HepG2 (cell line): Measurements from ENCODE around the gene B4GALT2. TPM values are rescaled to one million over a fixed set of nuclear protein-coding genes. Genes with fewer than 3 reads are reported as not detected.

ENCODE experiments used
- ATAC-seq: fragments of 200-7000 bp; cut with Tn5 transposase; 3 replicates; pipeline ENCODE4 v1.9.1; 2020; ENCODE audit warnings: mild to moderate bottlenecking, moderate library complexity
- Bru-seq: library from RNA; stranded (reverse); fragments of 400-500 nt; gene quantifications from one replicate; lab custom pipeline; 2021; lab: Mats Ljungman, UMichigan
- BruChase-seq, 2 experiments: library from RNA; stranded (reverse); fragments of 400-500 nt; gene quantifications; one replicate each; lab custom pipeline; 2021; lab: Mats Ljungman, UMichigan
- BruUV-seq: library from RNA; stranded (reverse); fragments of 400-500 nt; replicated peaks from 2 replicates; lab custom pipeline; 2021; lab: Mats Ljungman, UMichigan
- CTCF ChIA-PET: fragments of 300-600 bp; formaldehyde crosslinking; extraction: SDS; loops from one replicate; lab custom pipeline; 2021; ENCODE audit warnings: low total read pairs, inconsistent platforms, low intra/inter-chr PET ratio; lab: Yijun Ruan, JAX
- POLR2A ChIA-PET: fragments of 350-600 bp; sonication (Branson Sonifier 250); formaldehyde crosslinking; loops from one replicate; lab custom pipeline; 2020; ENCODE audit warnings: antibody characterized with exemption, inconsistent platforms; lab: Yijun Ruan, JAX
- DNase-seq: peaks from one replicate; pipeline ENCODE4 v3.0.0-alpha.2; 2015; ENCODE audit warnings: low spot score
- FAIRE-seq: peaks from 3 replicates; lab custom pipeline; 2011; peaks lifted over from hg19 to GRCh38; lab: Jason Lieb, UNC
- H2AFZ ChIP-seq: one replicate; pipeline ENCODE4 v1.6.1; 2011; ENCODE audit warnings: low read length, inconsistent platforms
- H3K27ac ChIP-seq: fragments of 300-600 bp; 3 replicates; pipeline ENCODE4 v1.8.0; 2011; ENCODE audit warnings: mixed run types, mild to moderate bottlenecking, mixed read lengths, low read length, inconsistent platforms; ENCODE audit not compliant: insufficient read depth; ENCODE audit errors: extremely low read length
- H3K27me3 ChIP-seq, 2 experiments: fragments of 200-600 bp in 1 of 2; 2 replicates in 1 of 2; 3 replicates in 1 of 2; pipeline versions ENCODE4 v1.6.0 to v1.8.0; 2011; ENCODE audit warnings: low read length in 2 of 2, mild to moderate bottlenecking in 2 of 2, moderate library complexity in 2 of 2, inconsistent platforms in 1 of 2; ENCODE audit not compliant: insufficient read depth in 2 of 2, control insufficient read depth in 1 of 2
- H3K36me3 ChIP-seq, 2 experiments: fragments of 200-600 bp in 1 of 2; replicated peaks in 1 of 2; 2 replicates in 1 of 2; 3 replicates in 1 of 2; pipeline versions ENCODE4 v1.5.1 to v1.8.0; 2011; ENCODE audit warnings: low read length in 2 of 2, inconsistent platforms in 1 of 2; ENCODE audit not compliant: insufficient read depth in 2 of 2, control insufficient read depth in 1 of 2
- H3K4me1 ChIP-seq: 2 replicates; pipeline ENCODE4 v1.5.1; 2012; ENCODE audit warnings: low read length, inconsistent platforms; ENCODE audit not compliant: insufficient read depth
- H3K4me2 ChIP-seq: 2 replicates; pipeline ENCODE4 v1.6.0; 2011; ENCODE audit warnings: low read depth, low read length, inconsistent platforms
- H3K4me3 ChIP-seq, 3 experiments: fragments of 200-600 bp in 1 of 3; sonication (generic), shearing (Covaris generic) in 1 of 3; replicated peaks in 1 of 3; 2 replicates each; pipeline ENCODE4 v1.5.1; 2011 to 2016; ENCODE audit warnings: low read length in 3 of 3, inconsistent platforms in 2 of 3, low read depth in 2 of 3, mild to moderate bottlenecking in 2 of 3, control low read depth in 1 of 3, mixed read lengths in 1 of 3; ENCODE audit not compliant: insufficient read depth in 1 of 3
- H3K79me2 ChIP-seq: one replicate; pipeline ENCODE4 v1.6.1; 2011; ENCODE audit warnings: low read length, inconsistent platforms; ENCODE audit not compliant: insufficient read depth
- H3K9ac ChIP-seq: 2 replicates; pipeline ENCODE4 v1.6.0; 2011; ENCODE audit warnings: mild to moderate bottlenecking, low read depth, low read length, inconsistent platforms; ENCODE audit not compliant: insufficient read depth
- H3K9me3 ChIP-seq: 2 replicates; pipeline ENCODE4 v1.5.1; 2012; ENCODE audit warnings: mild to moderate bottlenecking, low read length
- H4K20me1 ChIP-seq: 2 replicates; pipeline ENCODE4 v1.6.0; 2011; ENCODE audit warnings: inconsistent platforms, mild to moderate bottlenecking, low read length, moderate library complexity; ENCODE audit not compliant: insufficient read depth
- BRF2 ChIP-seq: sonication (generic); formaldehyde crosslinking; IDR thresholded peaks from 2 replicates; pipeline ENCODE4 v1.8.1; 2022; ENCODE audit warnings: mild to moderate bottlenecking, missing genetic modification reagents
- ETV6 ChIP-seq: sonication (generic); formaldehyde crosslinking; conservative IDR thresholded peaks from 2 replicates; pipeline ENCODE4 v1.4.0; 2020; ENCODE audit warnings: missing genetic modification reagents
- NCOA5 ChIP-seq: sonication (generic); formaldehyde crosslinking; IDR thresholded peaks from 2 replicates; pipeline ENCODE4 v1.4.0; 2020; ENCODE audit warnings: missing genetic modification reagents
- RXRB ChIP-seq: IDR thresholded peaks from 2 replicates; pipeline ENCODE4 v1.6.1; 2016; ENCODE audit warnings: borderline replicate concordance, missing genetic modification reagents, missing compliant biosample characterization
- SETDB1 ChIP-seq: sonication (generic); formaldehyde crosslinking; IDR thresholded peaks from 2 replicates; pipeline ENCODE4 v1.5.1; 2020; ENCODE audit warnings: missing genetic modification reagents, mild to moderate bottlenecking, borderline replicate concordance
- TAF15 ChIP-seq: fragments of 200-400 bp; formaldehyde crosslinking; IDR thresholded peaks from one replicate; pipeline ENCODE4 v1.6.1; 2018; ENCODE audit warnings: mild to moderate bottlenecking, low read depth, low read length; ENCODE audit not compliant: poor library complexity, severe bottlenecking
- ZNF746 ChIP-seq: sonication (generic); formaldehyde crosslinking; IDR thresholded peaks from 2 replicates; pipeline ENCODE4 v1.8.0; 2022; ENCODE audit warnings: mild to moderate bottlenecking, missing genetic modification reagents
- ZNF772 ChIP-seq: sonication (generic); formaldehyde crosslinking; IDR thresholded peaks from 2 replicates; pipeline ENCODE4 v1.5.0; 2020; ENCODE audit warnings: mild to moderate bottlenecking, missing genetic modification reagents
- ZSCAN5A ChIP-seq: sonication (generic); formaldehyde crosslinking; IDR thresholded peaks from 2 replicates; pipeline ENCODE4 v1.8.0; 2022; ENCODE audit warnings: mild to moderate bottlenecking, missing genetic modification reagents, borderline replicate concordance
- WGBS: methylation state at CpG from one replicate; pipeline ENCODE4 v1.1.6; 2017; ENCODE audit warnings: low lambda C conversion rate; 5-methylcytosine and 5-hydroxymethylcytosine counted together
- in situ Hi-C: cut with HindIII; loops from 2 replicates; pipeline ENCODE4 v1.10.0; 2017; ENCODE audit warnings: low pct_unique_long_range_greater_than_20kb; ENCODE audit not compliant: extremely low pct_ligation_motif_present
- intact Hi-C: fragments of 100-400 bp; cut with micrococcal nuclease; formaldehyde crosslinking; loops from one replicate; pipeline ENCODE4 v1.10.0; 2022; ENCODE audit not compliant: unreplicated experiment
- long read RNA-seq, 2 experiments: library from RNA in 1 of 2; library from polyadenylated mRNA in 1 of 2; stranded (forward) in 1 of 2; unstranded in 1 of 2; transcript quantifications; one replicate each; pipeline ENCODE4 v2.0.0, GENCODE V29; 2019 to 2022
- polyA minus RNA-seq, 3 experiments: library from RNA; depleted of rRNA, polyadenylated mRNA; stranded (reverse); fragments of >200 nt; gene quantifications; 2 replicates each; pipeline ENCODE4 v1.2.3, GENCODE V29; 2011; ENCODE audit warnings: low replicate concordance in 1 of 3
- polyA plus RNA-seq, 8 experiments: library from polyadenylated mRNA; depleted of rRNA in 3 of 8; stranded (reverse) in 7 of 8; unstranded in 1 of 8; fragments of >200 nt; fragmentation: Illumina TruSeq in 4 of 8; extraction: Trizol in 4 of 8; gene quantifications; 2 replicates each; pipeline versions ENCODE4 v1.2.1 to v1.2.3, GENCODE V29; 2011 to 2016; ENCODE audit warnings: low read depth in 4 of 8, missing spikeins in 1 of 8, mixed read lengths in 1 of 8; ENCODE audit not compliant: insufficient read depth in 1 of 8
- total RNA-seq, 5 experiments: library from RNA; depleted of rRNA; stranded (reverse); fragments of >200 nt; fragmentation: Illumina TruSeq; extraction: Trizol; gene quantifications; 2 replicates each; pipeline ENCODE4 v1.2.3, GENCODE V29; 2016; ENCODE audit warnings: low read depth in 1 of 5
- TF ChIP-seq, protein P1 (sequence below): sonication (generic); formaldehyde crosslinking; IDR thresholded peaks from 2 replicates; pipeline ENCODE4 v1.4.0; 2020; ENCODE audit warnings: missing genetic modification reagents

Gene B4GALT2, protein sequence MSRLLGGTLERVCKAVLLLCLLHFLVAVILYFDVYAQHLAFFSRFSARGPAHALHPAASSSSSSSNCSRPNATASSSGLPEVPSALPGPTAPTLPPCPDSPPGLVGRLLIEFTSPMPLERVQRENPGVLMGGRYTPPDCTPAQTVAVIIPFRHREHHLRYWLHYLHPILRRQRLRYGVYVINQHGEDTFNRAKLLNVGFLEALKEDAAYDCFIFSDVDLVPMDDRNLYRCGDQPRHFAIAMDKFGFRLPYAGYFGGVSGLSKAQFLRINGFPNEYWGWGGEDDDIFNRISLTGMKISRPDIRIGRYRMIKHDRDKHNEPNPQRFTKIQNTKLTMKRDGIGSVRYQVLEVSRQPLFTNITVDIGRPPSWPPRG
- total RNA-seq (2016; rRNA removed; fragmentation: Illumina TruSeq; extraction: Trizol): 56.5 and 78.0 TPM in 2 replicates
- total RNA-seq (2016; cell fraction: cytosol; rRNA removed; fragmentation: Illumina TruSeq; extraction: Trizol; ENCODE audit: low read depth): 81.0 and 86.5 TPM in 2 replicates
- total RNA-seq (2016; cell fraction: insoluble cytoplasmic fraction; rRNA removed; fragmentation: Illumina TruSeq; extraction: Trizol): 57.1 and 86.7 TPM in 2 replicates
- 144 and 151 TPM in 2 replicates for total RNA-seq (2016; cell fraction: membrane; rRNA removed; fragmentation: Illumina TruSeq; extraction: Trizol)
- 42.0 and 49.7 TPM in 2 replicates for total RNA-seq (2016; cell fraction: nucleus; rRNA removed; fragmentation: Illumina TruSeq; extraction: Trizol)
- 41.9 and 57.0 TPM in 2 replicates for polyA plus RNA-seq (2011; rRNA removed)
- polyA plus RNA-seq (2011; cell fraction: cytosol; rRNA removed): 39.2 and 66.4 TPM in 2 replicates
- 53.0 and 54.3 TPM in 2 replicates for polyA plus RNA-seq (2011; cell fraction: nucleus; rRNA removed)
- 40.1 and 41.5 TPM in 2 replicates for polyA plus RNA-seq (2012)
- 96.5 and 101 TPM in 2 replicates for polyA plus RNA-seq (2016; cell fraction: cytosol; fragmentation: Illumina TruSeq; extraction: Trizol; ENCODE audit: low read depth)
- 67.6 and 73.0 TPM in 2 replicates for polyA plus RNA-seq (2016; cell fraction: insoluble cytoplasmic fraction; fragmentation: Illumina TruSeq; extraction: Trizol; ENCODE audit: low read depth)
- 132 and 145 TPM in 2 replicates for polyA plus RNA-seq (2016; cell fraction: membrane; fragmentation: Illumina TruSeq; extraction: Trizol; ENCODE audit: low read depth)
- polyA plus RNA-seq (2016; cell fraction: nucleus; fragmentation: Illumina TruSeq; extraction: Trizol; ENCODE audit: insufficient read depth, low read depth): 86.0 and 90.4 TPM in 2 replicates
- 52.0 and 94.8 TPM in 2 replicates for polyA minus RNA-seq (2011; rRNA and poly(A)+ RNA removed; ENCODE audit: low replicate concordance)
- 24.3 and 27.3 TPM in 2 replicates for polyA minus RNA-seq (2011; cell fraction: cytosol; rRNA and poly(A)+ RNA removed)
- 13.7 and 15.8 TPM in 2 replicates for polyA minus RNA-seq (2011; cell fraction: nucleus; rRNA and poly(A)+ RNA removed)
- Bru-seq, nascent RNA: percentile 67 among the genes with signal in this experiment
- percentile 82 among the genes with signal in this experiment for BruChase-seq, experiment 1, labeled RNA remaining after a 6-hour chase
- BruChase-seq, experiment 2, labeled RNA remaining after a 2-hour chase: percentile 71 among the genes with signal in this experiment
- long read RNA-seq, experiment 1, partial matches to known transcripts: 19 of 36 reads
- long read RNA-seq, experiment 1, other reads (novel, unspliced or antisense): 17 of 36 reads
- long read RNA-seq, experiment 2, transcript B4GALT2-201 (7 exons, 2,004 nt): minor isoform, 5 of 151 reads
- long read RNA-seq, experiment 2, transcript B4GALT2-203 (7 exons, 2,203 nt): major isoform, 69 of 151 reads
- long read RNA-seq, experiment 2, partial matches to known transcripts: 30 of 151 reads
- long read RNA-seq, experiment 2, other reads (novel, unspliced or antisense): 44 of 151 reads

GRCh38 chr1:43978551-43979260, at the start of gene B4GALT2:
B4GALT2 (plus strand) TSS chr1:43979210; CDS start chr1:43981161, 1,951 bp downstream.
- POLR2A ChIA-PET: interaction anchor here (0.7 to 2.4 kb wide), 11 partner anchors 9 to 329 kb away, joined by 3 to 32 read pairs (median 6); partner anchors contain the start of genes DPH2, IPO13, KDM4A and SLC6A9
- peaks cover 55% of the 10 kb centered on the region for H3K79me2 ChIP-seq
- TF ChIP-seq RXRB (CRISPR knock-in tag) (no peak), TAF15 (no peak), ZNF772 (CRISPR knock-in tag) (no peak), ZNF746 (CRISPR knock-in tag) (peak; percentile 28; the same call in 1 of the 2 replicates), SETDB1 (CRISPR knock-in tag) (no peak), BRF2 (CRISPR knock-in tag) (0 out of 2 replicates have a peak, but pooled peaks have one; percentile 17), NCOA5 (CRISPR knock-in tag) (no peak), ETV6 (no peak), ZSCAN5A (no peak)
- TF ChIP-seq, protein P1, sequence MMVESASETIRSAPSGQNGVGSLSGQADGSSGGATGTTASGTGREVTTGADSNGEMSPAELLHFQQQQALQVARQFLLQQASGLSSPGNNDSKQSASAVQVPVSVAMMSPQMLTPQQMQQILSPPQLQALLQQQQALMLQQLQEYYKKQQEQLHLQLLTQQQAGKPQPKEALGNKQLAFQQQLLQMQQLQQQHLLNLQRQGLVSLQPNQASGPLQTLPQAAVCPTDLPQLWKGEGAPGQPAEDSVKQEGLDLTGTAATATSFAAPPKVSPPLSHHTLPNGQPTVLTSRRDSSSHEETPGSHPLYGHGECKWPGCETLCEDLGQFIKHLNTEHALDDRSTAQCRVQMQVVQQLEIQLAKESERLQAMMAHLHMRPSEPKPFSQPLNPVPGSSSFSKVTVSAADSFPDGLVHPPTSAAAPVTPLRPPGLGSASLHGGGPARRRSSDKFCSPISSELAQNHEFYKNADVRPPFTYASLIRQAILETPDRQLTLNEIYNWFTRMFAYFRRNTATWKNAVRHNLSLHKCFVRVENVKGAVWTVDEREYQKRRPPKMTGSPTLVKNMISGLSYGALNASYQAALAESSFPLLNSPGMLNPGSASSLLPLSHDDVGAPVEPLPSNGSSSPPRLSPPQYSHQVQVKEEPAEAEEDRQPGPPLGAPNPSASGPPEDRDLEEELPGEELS: 0 out of 2 replicates have a peak, but pooled peaks have one; percentile 24

More at GRCh38 chr1:43978551-43979260, at the start of gene B4GALT2:
- FAIRE-seq: peak; percentile 87
- CTCF ChIA-PET: no interaction called here
- peak within 1 kb of the TSS; percentile 88 for H3K27ac ChIP-seq
- peak; percentile 50 for DNase-seq
- peaks cover 4% of the 10 kb centered on the region; the same call in 1 of the 2 replicates for H4K20me1 ChIP-seq
- H3K9me3 ChIP-seq: no peaks in the 10 kb centered on the region
- no peaks in the 10 kb centered on the region for H3K27me3 ChIP-seq
- ATAC-seq: peak; percentile 34
- peak within 1 kb of the TSS; percentile 76 for H3K9ac ChIP-seq
- peaks cover 76% of the 10 kb centered on the region for H3K4me1 ChIP-seq
- intact Hi-C loops (no loop called here), in situ Hi-C loops (no loop called here)
- BruUV-seq: no TSS peak
- peaks cover 9 to 29% of the 10 kb centered on the region in 2 experiments for H3K36me3 ChIP-seq
- H2AFZ ChIP-seq: no peak within 1 kb of the TSS
- peak within 1 kb of the TSS; percentile 91 for H3K4me2 ChIP-seq
- H3K4me3 ChIP-seq: peak within 1 kb of the TSS; percentile 84 to 87 (median 84)
- 0% methylated on average over 8 of the region's 54 CpGs for WGBS
